ENCODE results near the gene CXCR6.
A peak's percentile ranks its signal among the peaks of the same experiment; 100 is the strongest.

The CXCR6 gene

GRCh38 chr3:45938864-45939263 lies 4.4 kb upstream of the CXCR6 start:
- peaks cover 29 to 41% of the 10 kb centered on the region in 2 donors for H3K36me3 ChIP-seq (ENCODE audit: control insufficient read depth in 2 of 2, insufficient read depth in 2 of 2, low read length in 2 of 2)
- H3K4me1 ChIP-seq (ENCODE audit: control insufficient read depth, insufficient read depth, low read length) = peaks cover 13% of the 10 kb centered on the region
- H3K27ac ChIP-seq (ENCODE audit: low read length) = no peak overlapping the region

DNA sequence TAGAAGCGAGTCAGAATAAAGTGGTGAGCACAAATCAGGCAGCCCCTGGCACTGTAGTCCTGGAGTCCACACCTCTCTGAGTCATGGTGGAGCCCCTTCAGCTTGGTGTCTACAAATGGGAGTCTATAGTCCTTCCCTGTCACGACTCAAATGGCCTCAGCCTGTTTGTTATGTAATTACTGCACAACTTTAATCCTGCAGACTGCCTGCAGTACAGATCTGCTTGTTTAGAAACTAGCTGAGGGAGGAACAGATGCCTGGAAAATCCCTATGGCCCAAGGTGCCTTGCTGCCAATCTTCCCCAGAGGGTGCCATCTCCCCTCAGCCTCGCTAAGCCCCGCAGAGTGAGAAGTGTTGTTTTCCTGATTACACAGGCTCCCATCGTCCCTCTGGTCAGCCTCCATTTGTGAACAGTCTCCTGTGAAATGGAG lies 3.9 kb upstream of the CXCR6 start:
- Histone ChIP-seq H3K9me3 (ENCODE audit: control insufficient read depth in 2 of 2, low read length in 2 of 2) (no peaks in the 10 kb centered on the region), H3K4me3 (ENCODE audit: low read length in 2 of 2) (no peak overlapping the region), H3K27ac (ENCODE audit: low read length) (peak overlapping the region; percentile 11), H3K27me3 (ENCODE audit: control insufficient read depth in 1 of 2, insufficient read depth in 2 of 2, low read length in 2 of 2) (no peaks in the 10 kb centered on the region), H3K36me3 (ENCODE audit: control insufficient read depth in 2 of 2, insufficient read depth in 2 of 2, low read length in 2 of 2) (peaks cover 29 to 37% of the 10 kb centered on the region in 2 donors), H3K9ac (ENCODE audit: low read length in 2 of 2) (no peak overlapping the region), H3K4me1 (ENCODE audit: control insufficient read depth, insufficient read depth, low read length) (peaks cover 13% of the 10 kb centered on the region)

More at GRCh38 chr3:45938864-45939263, 4.4 kb upstream of the CXCR6 start:
- H3K4me3 ChIP-seq (ENCODE audit: low read length in 2 of 2) = no peak overlapping the region
- H3K9me3 ChIP-seq (ENCODE audit: control insufficient read depth in 2 of 2, low read length in 2 of 2) = no peaks in the 10 kb centered on the region
- H3K9ac ChIP-seq (ENCODE audit: low read length in 2 of 2) = no peak overlapping the region
- H3K27me3 ChIP-seq (ENCODE audit: control insufficient read depth in 1 of 2, insufficient read depth in 2 of 2, low read length in 2 of 2) = no peaks in the 10 kb centered on the region

DNA sequence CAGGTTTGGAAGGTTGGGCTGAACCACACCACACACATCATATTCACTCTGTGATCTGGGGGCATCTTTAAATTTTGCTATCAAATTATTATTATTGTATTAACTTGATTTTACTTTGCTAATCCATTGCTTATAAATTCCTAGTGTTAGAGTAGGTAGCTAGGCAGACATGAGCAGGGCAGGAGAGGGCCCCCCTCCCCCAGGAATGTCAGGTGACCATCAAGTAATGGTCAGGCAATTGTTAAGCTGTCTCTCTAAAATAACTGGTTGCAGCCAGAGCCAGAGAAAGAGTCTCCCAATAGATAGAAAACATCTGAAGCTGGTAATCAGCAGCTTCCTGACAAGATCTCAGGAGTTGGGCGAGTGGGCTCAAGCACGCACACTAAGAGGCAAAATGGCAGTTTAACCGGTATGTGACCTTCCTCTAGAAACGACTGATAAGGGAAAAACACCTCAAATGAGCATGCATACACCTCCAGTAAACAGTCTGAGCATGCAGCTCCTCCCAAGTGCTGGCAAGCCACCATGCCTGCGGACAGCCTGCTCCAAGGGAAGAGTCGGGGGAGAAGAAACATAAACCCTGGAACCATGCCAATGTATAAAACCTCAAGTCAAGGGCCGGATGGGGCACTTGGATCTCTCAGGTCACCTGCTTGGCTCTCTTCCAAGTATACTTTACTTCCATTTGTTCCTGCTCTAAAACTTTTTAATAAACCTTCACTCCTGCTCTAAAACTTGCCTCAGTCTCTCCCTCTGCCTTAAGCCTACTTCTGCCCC lies 3.1 kb upstream of the CXCR6 start:
- Histone ChIP-seq H3K9ac (ENCODE audit: low read length in 2 of 2) (no peak overlapping the region), H3K27me3 (ENCODE audit: control insufficient read depth in 1 of 2, insufficient read depth in 2 of 2, low read length in 2 of 2) (no peaks in the 10 kb centered on the region), H3K27ac (ENCODE audit: low read length) (no peak overlapping the region), H3K9me3 (ENCODE audit: control insufficient read depth in 2 of 2, low read length in 2 of 2) (no peaks in the 10 kb centered on the region), H3K4me1 (ENCODE audit: control insufficient read depth, insufficient read depth, low read length) (peaks cover 13% of the 10 kb centered on the region), H3K36me3 (ENCODE audit: control insufficient read depth in 2 of 2, insufficient read depth in 2 of 2, low read length in 2 of 2) (peaks cover 28 to 36% of the 10 kb centered on the region in 2 donors), H3K4me3 (ENCODE audit: low read length in 2 of 2) (no peak overlapping the region)

DNA sequence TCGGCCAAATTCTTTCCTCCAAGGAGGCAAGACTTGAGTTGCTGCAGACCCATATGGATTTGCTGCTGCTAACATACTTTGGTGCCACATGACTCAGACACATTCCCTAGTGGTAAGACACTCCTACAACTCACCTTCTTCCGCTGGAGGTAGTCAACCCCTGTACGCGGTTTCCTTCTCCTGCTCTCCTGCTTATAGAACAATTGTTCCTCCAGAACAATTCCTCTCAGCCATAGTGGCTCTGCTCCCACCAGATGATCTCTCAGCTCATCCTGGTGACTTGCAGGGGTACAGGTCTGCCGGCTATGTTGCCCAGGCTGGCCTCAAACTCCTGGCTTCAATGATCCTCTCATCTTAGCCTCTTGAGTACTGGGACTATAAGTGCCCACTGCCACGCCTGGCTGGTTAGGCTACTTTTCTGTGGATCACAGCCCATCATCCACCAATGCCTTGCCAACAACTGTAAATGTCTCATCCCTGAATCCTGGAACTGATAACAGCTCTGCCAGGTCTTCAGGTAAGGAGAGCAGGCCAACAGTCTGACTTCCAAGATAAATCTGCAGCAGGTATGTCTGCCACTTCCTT lies 2.4 kb upstream of the CXCR6 start:
- peaks cover 13% of the 10 kb centered on the region for H3K4me1 ChIP-seq (ENCODE audit: control insufficient read depth, insufficient read depth, low read length)
- no peak overlapping the region for H3K9ac ChIP-seq (ENCODE audit: low read length in 2 of 2)
- H3K27ac ChIP-seq (ENCODE audit: low read length) = no peak overlapping the region
- no peak overlapping the region for H3K4me3 ChIP-seq (ENCODE audit: low read length in 2 of 2)
- no peaks in the 10 kb centered on the region for H3K9me3 ChIP-seq (ENCODE audit: control insufficient read depth in 2 of 2, low read length in 2 of 2)
- no peaks in the 10 kb centered on the region for H3K27me3 ChIP-seq (ENCODE audit: control insufficient read depth in 1 of 2, insufficient read depth in 2 of 2, low read length in 2 of 2)
- H3K36me3 ChIP-seq (ENCODE audit: control insufficient read depth in 2 of 2, insufficient read depth in 2 of 2, low read length in 2 of 2) = peaks cover 28 to 36% of the 10 kb centered on the region in 2 donors

GRCh38 chr3:45942051-45942825 lies 1.0 kb upstream of the CXCR6 start:
- H3K27me3 ChIP-seq (ENCODE audit: control insufficient read depth in 1 of 2, insufficient read depth in 2 of 2, low read length in 2 of 2) = no peaks in the 10 kb centered on the region
- peaks cover 13% of the 10 kb centered on the region for H3K4me1 ChIP-seq (ENCODE audit: control insufficient read depth, insufficient read depth, low read length)
- H3K9me3 ChIP-seq (ENCODE audit: control insufficient read depth in 2 of 2, low read length in 2 of 2) = no peaks in the 10 kb centered on the region
- H3K4me3 ChIP-seq (ENCODE audit: low read length in 2 of 2) = no peak overlapping the region
- H3K36me3 ChIP-seq (ENCODE audit: control insufficient read depth in 2 of 2, insufficient read depth in 2 of 2, low read length in 2 of 2) = peaks cover 30 to 40% of the 10 kb centered on the region in 2 donors
- no peak overlapping the region for H3K27ac ChIP-seq (ENCODE audit: low read length)
- no peak overlapping the region for H3K9ac ChIP-seq (ENCODE audit: low read length in 2 of 2)

DNA sequence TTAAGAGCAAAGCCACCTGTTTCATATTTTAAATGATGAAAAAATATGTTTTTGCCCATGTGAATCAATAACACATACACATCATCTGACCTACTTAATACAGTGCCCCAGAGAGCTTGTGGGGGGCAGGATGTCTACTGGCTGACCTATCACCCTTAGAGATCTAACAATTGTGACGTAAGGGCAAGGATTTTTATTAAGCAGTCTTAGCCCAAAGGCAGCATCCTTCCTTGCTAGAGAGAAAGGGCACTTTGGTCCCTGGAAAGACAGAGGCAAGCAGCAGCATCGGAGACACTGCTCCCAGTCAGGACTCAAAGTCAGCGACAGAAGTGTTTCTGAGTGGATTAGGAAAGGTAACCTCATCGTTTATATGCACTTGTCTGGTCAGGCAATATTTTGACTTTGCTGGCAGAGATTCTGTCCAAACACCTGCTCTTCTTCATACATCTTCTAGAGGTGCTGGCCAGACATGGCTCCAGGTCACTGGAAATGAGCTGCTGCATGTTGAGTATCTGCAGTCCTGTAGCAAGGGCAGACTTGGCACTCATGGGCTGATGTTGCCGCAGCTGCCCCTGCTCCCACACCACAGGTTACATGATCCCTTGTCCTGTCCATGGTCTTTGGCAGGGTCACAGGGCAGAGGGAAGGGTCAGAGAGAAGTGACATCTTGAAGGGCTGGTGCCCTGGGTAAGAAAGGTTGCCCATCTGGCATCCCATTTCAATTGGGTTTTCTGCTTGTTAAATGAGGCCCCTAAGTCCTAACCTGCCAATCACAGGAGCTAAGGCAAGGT lies 1.8 kb downstream of the CXCR6 start:
- Histone ChIP-seq H3K27ac (ENCODE audit: low read length) (no peak overlapping the region), H3K36me3 (ENCODE audit: control insufficient read depth in 2 of 2, insufficient read depth in 2 of 2, low read length in 2 of 2) (peaks cover 51 to 59% of the 10 kb centered on the region in 2 donors), H3K9me3 (ENCODE audit: control insufficient read depth in 2 of 2, low read length in 2 of 2) (no peaks in the 10 kb centered on the region), H3K27me3 (ENCODE audit: control insufficient read depth in 1 of 2, insufficient read depth in 2 of 2, low read length in 2 of 2) (no peaks in the 10 kb centered on the region), H3K4me1 (ENCODE audit: control insufficient read depth, insufficient read depth, low read length) (peaks cover 9% of the 10 kb centered on the region), H3K4me3 (ENCODE audit: low read length in 2 of 2) (no peak overlapping the region), H3K9ac (ENCODE audit: low read length in 2 of 2) (no peak overlapping the region)

DNA sequence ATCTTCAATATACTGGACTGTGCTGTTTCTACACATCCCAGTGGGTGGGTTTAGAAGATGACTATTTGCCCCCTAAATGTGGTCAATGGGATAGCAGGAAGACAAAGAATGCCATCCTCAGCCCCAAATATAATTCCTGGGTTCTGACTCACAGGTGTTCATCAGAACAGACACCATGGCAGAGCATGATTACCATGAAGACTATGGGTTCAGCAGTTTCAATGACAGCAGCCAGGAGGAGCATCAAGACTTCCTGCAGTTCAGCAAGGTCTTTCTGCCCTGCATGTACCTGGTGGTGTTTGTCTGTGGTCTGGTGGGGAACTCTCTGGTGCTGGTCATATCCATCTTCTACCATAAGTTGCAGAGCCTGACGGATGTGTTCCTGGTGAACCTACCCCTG lies 3.0 kb downstream of the CXCR6 start:
- Histone ChIP-seq H3K36me3 (ENCODE audit: control insufficient read depth in 2 of 2, insufficient read depth in 2 of 2, low read length in 2 of 2) (peaks cover 58 to 71% of the 10 kb centered on the region in 2 donors), H3K9me3 (ENCODE audit: control insufficient read depth in 2 of 2, low read length in 2 of 2) (no peaks in the 10 kb centered on the region), H3K9ac (ENCODE audit: low read length in 2 of 2) (no peak overlapping the region), H3K4me1 (ENCODE audit: control insufficient read depth, insufficient read depth, low read length) (peaks cover 5% of the 10 kb centered on the region), H3K27me3 (ENCODE audit: control insufficient read depth in 1 of 2, insufficient read depth in 2 of 2, low read length in 2 of 2) (no peaks in the 10 kb centered on the region), H3K27ac (ENCODE audit: low read length) (no peak overlapping the region), H3K4me3 (ENCODE audit: low read length in 2 of 2) (no peak overlapping the region)

DNA sequence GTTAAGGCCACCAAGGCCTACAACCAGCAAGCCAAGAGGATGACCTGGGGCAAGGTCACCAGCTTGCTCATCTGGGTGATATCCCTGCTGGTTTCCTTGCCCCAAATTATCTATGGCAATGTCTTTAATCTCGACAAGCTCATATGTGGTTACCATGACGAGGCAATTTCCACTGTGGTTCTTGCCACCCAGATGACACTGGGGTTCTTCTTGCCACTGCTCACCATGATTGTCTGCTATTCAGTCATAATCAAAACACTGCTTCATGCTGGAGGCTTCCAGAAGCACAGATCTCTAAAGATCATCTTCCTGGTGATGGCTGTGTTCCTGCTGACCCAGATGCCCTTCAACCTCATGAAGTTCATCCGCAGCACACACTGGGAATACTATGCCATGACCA lies 3.6 kb downstream of the CXCR6 start:
- H3K36me3 ChIP-seq (ENCODE audit: control insufficient read depth in 2 of 2, insufficient read depth in 2 of 2, low read length in 2 of 2) = peaks cover 63 to 75% of the 10 kb centered on the region in 2 donors
- H3K4me3 ChIP-seq (ENCODE audit: low read length in 2 of 2) = no peak overlapping the region
- H3K27me3 ChIP-seq (ENCODE audit: control insufficient read depth in 1 of 2, insufficient read depth in 2 of 2, low read length in 2 of 2) = no peaks in the 10 kb centered on the region
- H3K9ac ChIP-seq (ENCODE audit: low read length in 2 of 2) = no peak overlapping the region
- no peaks in the 10 kb centered on the region for H3K9me3 ChIP-seq (ENCODE audit: control insufficient read depth in 2 of 2, low read length in 2 of 2)
- H3K27ac ChIP-seq (ENCODE audit: low read length) = no peak overlapping the region
- peaks cover 5% of the 10 kb centered on the region for H3K4me1 ChIP-seq (ENCODE audit: control insufficient read depth, insufficient read depth, low read length)

- H3K36me3 ChIP-seq (ENCODE audit: control insufficient read depth in 2 of 2, insufficient read depth in 2 of 2, low read length in 2 of 2) = peaks cover 67 to 78% of the 10 kb centered on the region in 2 donors
Observed at GRCh38 chr3:45947361-45947760, 4.1 kb downstream of the CXCR6 start.

DNA sequence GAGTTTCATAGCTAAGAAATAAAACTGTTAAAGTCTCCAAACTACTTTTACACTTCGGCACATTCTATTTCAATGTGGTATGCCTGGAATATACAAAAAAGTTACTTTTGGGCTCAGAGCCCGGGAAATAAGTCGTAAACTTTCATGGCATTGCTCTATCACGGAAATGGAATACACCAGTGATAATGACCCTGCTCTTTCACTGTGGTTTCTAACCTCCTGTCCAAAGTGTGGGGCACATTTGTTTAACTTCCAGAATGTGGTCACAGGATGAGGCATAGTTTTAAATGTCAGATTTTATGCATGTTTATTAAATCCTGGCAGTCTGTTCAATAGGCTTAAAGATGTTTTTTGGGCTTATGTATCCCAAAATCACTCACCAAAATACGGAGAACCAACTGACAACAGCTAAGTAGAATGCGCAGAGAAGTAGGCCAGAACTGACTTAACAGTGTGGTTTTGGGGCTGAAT lies 5.1 kb downstream of the CXCR6 start:
- Histone ChIP-seq H3K36me3 (ENCODE audit: control insufficient read depth in 2 of 2, insufficient read depth in 2 of 2, low read length in 2 of 2) (peaks cover 74 to 81% of the 10 kb centered on the region in 2 donors), H3K27ac (ENCODE audit: low read length) (no peak overlapping the region), H3K9ac (ENCODE audit: low read length in 2 of 2) (no peak overlapping the region), H3K9me3 (ENCODE audit: control insufficient read depth in 2 of 2, low read length in 2 of 2) (no peaks in the 10 kb centered on the region), H3K4me1 (ENCODE audit: control insufficient read depth, insufficient read depth, low read length) (peaks cover 5% of the 10 kb centered on the region), H3K27me3 (ENCODE audit: control insufficient read depth in 1 of 2, insufficient read depth in 2 of 2, low read length in 2 of 2) (no peaks in the 10 kb centered on the region), H3K4me3 (ENCODE audit: low read length in 2 of 2) (no peak overlapping the region)

More at GRCh38 chr3:45947361-45947760, 4.1 kb downstream of the CXCR6 start:
- H3K27ac ChIP-seq (ENCODE audit: low read length) = no peak overlapping the region
- H3K9ac ChIP-seq (ENCODE audit: low read length in 2 of 2) = no peak overlapping the region
- peaks cover 5% of the 10 kb centered on the region for H3K4me1 ChIP-seq (ENCODE audit: control insufficient read depth, insufficient read depth, low read length)
- H3K27me3 ChIP-seq (ENCODE audit: control insufficient read depth in 1 of 2, insufficient read depth in 2 of 2, low read length in 2 of 2) = no peaks in the 10 kb centered on the region
- no peak overlapping the region for H3K4me3 ChIP-seq (ENCODE audit: low read length in 2 of 2)
- H3K9me3 ChIP-seq (ENCODE audit: control insufficient read depth in 2 of 2, low read length in 2 of 2) = no peaks in the 10 kb centered on the region
